GM12873 (cell line): Measurements from ENCODE around the gene RAB3A.

Experiments used
- CTCF ChIP-seq: IDR thresholded peaks from 2 replicates; pipeline ENCODE4 v1.5.1; 2012; ENCODE audit warnings: low read depth, mild to moderate bottlenecking, moderate library complexity, low read length, control low read depth; ENCODE audit not compliant: insufficient read depth; ENCODE audit errors: missing control alignments

The RAB3A gene

GRCh38 chr19:18194554-18195238 lies 9.1 kb downstream of the RAB3A start:
- no peak for TF ChIP-seq CTCF

GRCh38 chr19:18194181-18194530 lies 9.7 kb downstream of the RAB3A start:
- TF ChIP-seq CTCF = no peak

- TF ChIP-seq CTCF = no peak
Measured at GRCh38 chr19:18193388-18194180, 10.3 kb downstream of the RAB3A start.

GRCh38 chr19:18192673-18193387 lies 11.0 kb downstream of the RAB3A start, which contains the start of gene MPV17L2:
TSS of gene MPV17L2 (plus strand) at chr19:18193218. CDS start at chr19:18193282, 64 bp downstream.
- TF ChIP-seq CTCF = no peak

- TF ChIP-seq CTCF = no peak
Measured at GRCh38 chr19:18191640-18192062, 12.2 kb downstream of the RAB3A start.

GRCh38 chr19:18190278-18190677 lies 13.6 kb downstream of the RAB3A start:
- no peak for TF ChIP-seq CTCF

- TF ChIP-seq CTCF = no peak
Measured at GRCh38 chr19:18185538-18185937, 18.3 kb downstream of the RAB3A start.
